ENCODE measurements around the gene BCL2L1.
A peak's percentile ranks its signal among the peaks of the same experiment; 100 is the strongest.

The BCL2L1 gene

GRCh38 chr20:31710423-31711108, 12.1 kb downstream of the BCL2L1 start:
- no peak for DNase-seq (ENCODE audit: insufficient read length, low spot score)
- FAIRE-seq, result no peak

GRCh38 chr20:31709939-31710338, 12.7 kb downstream of the BCL2L1 start:
- FAIRE-seq (no peak), DNase-seq (ENCODE audit: insufficient read length, low spot score) (no peak)

GRCh38 chr20:31708736-31709534, 13.7 kb downstream of the BCL2L1 start:
- DNase-seq (ENCODE audit: insufficient read length, low spot score) (no peak), FAIRE-seq (no peak)

GRCh38 chr20:31707994-31708735, 14.5 kb downstream of the BCL2L1 start:
- no peak for FAIRE-seq
- no peak for DNase-seq (ENCODE audit: insufficient read length, low spot score)

- no peak for FAIRE-seq
- no peak for DNase-seq (ENCODE audit: insufficient read length, low spot score)
These were observed 15.4 kb downstream of the BCL2L1 start for GRCh38 chr20:31707258-31707615.

GRCh38 chr20:31706607-31707257, 15.9 kb downstream of the BCL2L1 start:
- no peak for FAIRE-seq
- DNase-seq (ENCODE audit: insufficient read length, low spot score), result no peak

GRCh38 chr20:31705598-31706597, 16.8 kb downstream of the BCL2L1 start:
- FAIRE-seq, result peak; percentile 78
- no peak for DNase-seq (ENCODE audit: insufficient read length, low spot score)

- DNase-seq (ENCODE audit: insufficient read length, low spot score), result no peak
- FAIRE-seq, result no peak
These were observed 17.5 kb downstream of the BCL2L1 start for GRCh38 chr20:31705191-31705590.

- no peak for FAIRE-seq
- no peak for DNase-seq (ENCODE audit: insufficient read length, low spot score)
These were observed 18.2 kb downstream of the BCL2L1 start for GRCh38 chr20:31704225-31705119.

GRCh38 chr20:31701591-31701990, 21.1 kb downstream of the BCL2L1 start:
- FAIRE-seq, result no peak
- no peak for DNase-seq (ENCODE audit: insufficient read length, low spot score)

- DNase-seq (ENCODE audit: insufficient read length, low spot score), result no peak
- FAIRE-seq, result no peak
These were observed 21.9 kb downstream of the BCL2L1 start for GRCh38 chr20:31700747-31701146.

- no peak for FAIRE-seq
- DNase-seq (ENCODE audit: insufficient read length, low spot score), result no peak
These were observed 22.6 kb downstream of the BCL2L1 start for GRCh38 chr20:31699801-31700728.

GRCh38 chr20:31698803-31699718, 23.6 kb downstream of the BCL2L1 start:
- DNase-seq (ENCODE audit: insufficient read length, low spot score) (no peak), FAIRE-seq (peak; percentile 82)

GRCh38 chr20:31698243-31698802, 24.3 kb downstream of the BCL2L1 start:
- FAIRE-seq (no peak), DNase-seq (ENCODE audit: insufficient read length, low spot score) (no peak)

- DNase-seq (ENCODE audit: insufficient read length, low spot score) (no peak), FAIRE-seq (no peak)
These were observed 26.5 kb downstream of the BCL2L1 start for GRCh38 chr20:31695849-31696804.

Data from GM19239 (cell line).